IMR-90 (cell line): Measurements from ENCODE around the gene SNX11. TPM values are rescaled to one million over a fixed set of nuclear protein-coding genes. Genes with fewer than 3 reads are reported as not detected.

Experiments
- ATAC-seq: fragments of 200-7000 bp; cut with Tn5 transposase; 2 replicates; pipeline ENCODE4 v1.9.1; 2020; ENCODE audit warnings: low read depth, mild to moderate bottlenecking, moderate library complexity
- BruUV-seq: library from RNA; stranded (reverse); fragments of 400-500 nt; replicated peaks from 2 replicates; lab custom pipeline; 2021; lab: Mats Ljungman, UMichigan
- CTCF ChIA-PET: fragments of 300-600 bp; formaldehyde crosslinking; extraction: SDS; loops from one replicate; lab custom pipeline; 2021; ENCODE audit warnings: antibody characterized with exemption; lab: Yijun Ruan, JAX
- POLR2A ChIA-PET: fragments of 300-600 bp; sonication (Branson Sonifier 250); formaldehyde crosslinking; loops from one replicate; lab custom pipeline; 2022; ENCODE audit warnings: antibody characterized with exemption; ENCODE audit not compliant: unreplicated experiment; lab: Charles Lee
- DNase-seq: peaks from one replicate; pipeline ENCODE4 v3.0.0; 2013
- H2AFZ ChIP-seq: replicated peaks from 2 replicates; pipeline ENCODE3; 2013; ENCODE audit warnings: low read length, mild to moderate bottlenecking; ENCODE audit not compliant: poor library complexity
- H2AK5ac ChIP-seq: 2 replicates; pipeline ENCODE4 v1.6.1; 2013; ENCODE audit warnings: low read depth, low read length, inconsistent platforms
- H2AK9ac ChIP-seq: replicated peaks from 2 replicates; pipeline ENCODE3; 2013; ENCODE audit warnings: mild to moderate bottlenecking, low read depth, low read length, moderate library complexity; ENCODE audit not compliant: poor library complexity
- H2BK120ac ChIP-seq: 2 replicates; pipeline ENCODE4 v1.6.1; 2013; ENCODE audit warnings: low read depth, low read length, inconsistent platforms
- H2BK15ac ChIP-seq: 3 replicates; pipeline ENCODE4 v1.6.1; 2013; ENCODE audit warnings: low read depth, low read length, inconsistent platforms
- H2BK20ac ChIP-seq: 2 replicates; pipeline ENCODE4 v1.6.1; 2013; ENCODE audit warnings: low read depth, mild to moderate bottlenecking, inconsistent platforms, low read length, moderate library complexity
- H2BK5ac ChIP-seq: 2 replicates; pipeline ENCODE4 v1.6.1; 2013; ENCODE audit warnings: mild to moderate bottlenecking, low read depth, low read length, inconsistent platforms; ENCODE audit not compliant: poor library complexity, severe bottlenecking
- H3K14ac ChIP-seq: replicated peaks from 2 replicates; pipeline ENCODE4 v1.6.1; 2013; ENCODE audit warnings: low read depth, low read length, inconsistent platforms
- H3K18ac ChIP-seq: 2 replicates; pipeline ENCODE4 v1.6.1; 2013; ENCODE audit warnings: low read depth, low read length, control low read depth
- H3K23ac ChIP-seq: 2 replicates; pipeline ENCODE4 v1.6.1; 2013; ENCODE audit warnings: low read depth, low read length, inconsistent platforms
- H3K27ac ChIP-seq: 2 replicates; pipeline ENCODE4 v1.5.1; 2013; ENCODE audit warnings: mild to moderate bottlenecking, control low read depth, low read length; ENCODE audit not compliant: insufficient read depth
- H3K27me3 ChIP-seq: 2 replicates; pipeline ENCODE4 v1.6.1; 2013; ENCODE audit warnings: low read length; ENCODE audit not compliant: control insufficient read depth, insufficient read depth
- H3K36me3 ChIP-seq: 2 replicates; pipeline ENCODE4 v1.6.1; 2013; ENCODE audit warnings: low read length, mixed read lengths; ENCODE audit not compliant: control insufficient read depth, insufficient read depth
- H3K4ac ChIP-seq: 2 replicates; pipeline ENCODE4 v1.6.1; 2013; ENCODE audit warnings: low read depth, low read length, inconsistent platforms
- H3K4me1 ChIP-seq: 2 replicates; pipeline ENCODE4 v1.6.1; 2013; ENCODE audit warnings: low read length, mixed read lengths; ENCODE audit not compliant: control insufficient read depth, insufficient read depth
- H3K4me2 ChIP-seq: 2 replicates; pipeline ENCODE4 v1.6.1; 2013; ENCODE audit warnings: low read depth, mild to moderate bottlenecking, control low read depth, low read length, moderate library complexity
- H3K4me3 ChIP-seq: 2 replicates; pipeline ENCODE4 v1.5.1; 2013; ENCODE audit warnings: low read depth, mild to moderate bottlenecking, control low read depth, low read length, moderate library complexity; ENCODE audit not compliant: insufficient read depth
- H3K56ac ChIP-seq: 2 replicates; pipeline ENCODE4 v1.6.1; 2013; ENCODE audit warnings: low read length, inconsistent platforms; ENCODE audit not compliant: insufficient read depth; ENCODE audit errors: extremely low read depth
- H3K79me1 ChIP-seq, 2 experiments: 2 replicates each; pipeline ENCODE4 v1.6.1; 2013; ENCODE audit warnings: low read length in 2 of 2, inconsistent platforms in 1 of 2, low read depth in 1 of 2
- H3K9ac ChIP-seq: 2 replicates; pipeline ENCODE4 v1.6.1; 2013; ENCODE audit warnings: low read depth, low read length, control low read depth
- H3K9me1 ChIP-seq: 2 replicates; pipeline ENCODE4 v1.6.1; 2013; ENCODE audit warnings: low read length, inconsistent platforms; ENCODE audit not compliant: insufficient read depth
- H3K9me3 ChIP-seq: 2 replicates; pipeline ENCODE4 v1.6.1; 2013; ENCODE audit warnings: low read length; ENCODE audit not compliant: control insufficient read depth, insufficient read depth
- H4K20me1 ChIP-seq: 2 replicates; pipeline ENCODE4 v1.6.1; 2013; ENCODE audit warnings: low read length, inconsistent platforms; ENCODE audit not compliant: insufficient read depth
- H4K5ac ChIP-seq: 2 replicates; pipeline ENCODE4 v1.6.1; 2013; ENCODE audit warnings: mild to moderate bottlenecking, low read depth, low read length, control low read depth
- H4K8ac ChIP-seq, 2 experiments: 2 replicates each; pipeline ENCODE4 v1.6.1; 2013; ENCODE audit warnings: low read depth in 2 of 2, low read length in 2 of 2, control low read depth in 1 of 2, inconsistent platforms in 1 of 2
- H4K91ac ChIP-seq: 2 replicates; pipeline ENCODE4 v1.6.1; 2013; ENCODE audit warnings: low read depth, low read length, inconsistent platforms; ENCODE audit not compliant: insufficient read depth
- CEBPB ChIP-seq: IDR thresholded peaks from 2 replicates; pipeline ENCODE4 v1.6.1; 2012; ENCODE audit warnings: low read depth, low read length, improper control_type of control experiment
- CHD1 ChIP-seq: IDR thresholded peaks from 2 replicates; pipeline ENCODE4 v1.6.1; 2012; ENCODE audit warnings: low read depth, low read length, improper control_type of control experiment
- FOS ChIP-seq: fragments of 150-350 bp; IDR thresholded peaks from 2 replicates; pipeline ENCODE4 v1.6.1; 2016; ENCODE audit warnings: low read depth, low read length
- MAFK ChIP-seq: IDR thresholded peaks from 2 replicates; pipeline ENCODE4 v1.6.1; 2012; ENCODE audit warnings: low read depth, low read length, improper control_type of control experiment
- MAZ ChIP-seq: IDR thresholded peaks from 2 replicates; pipeline ENCODE4 v1.6.1; 2012; ENCODE audit warnings: low read depth, mild to moderate bottlenecking, low read length, improper control_type of control experiment, moderate library complexity, borderline replicate concordance
- MXI1 ChIP-seq: IDR thresholded peaks from 2 replicates; pipeline ENCODE4 v1.6.1; 2012; ENCODE audit warnings: low read depth, mild to moderate bottlenecking, low read length, moderate library complexity, borderline replicate concordance
- NFE2L2 ChIP-seq: fragments of 150-350 bp; IDR thresholded peaks from 2 replicates; pipeline ENCODE4 v1.6.1; 2016; ENCODE audit warnings: low read depth, mild to moderate bottlenecking, low read length
- POLR2A ChIP-seq: IDR thresholded peaks from 2 replicates; pipeline ENCODE4 v1.6.1; 2012; ENCODE audit warnings: mild to moderate bottlenecking, low read depth, low read length
- RAD21 ChIP-seq: IDR thresholded peaks from 2 replicates; pipeline ENCODE4 v1.6.1; 2012; ENCODE audit warnings: low read length, improper control_type of control experiment
- RCOR1 ChIP-seq: IDR thresholded peaks from 2 replicates; pipeline ENCODE4 v1.6.1; 2012; ENCODE audit warnings: mild to moderate bottlenecking, low read length, improper control_type of control experiment; ENCODE audit not compliant: insufficient replicate concordance
- RFX5 ChIP-seq: IDR thresholded peaks from 2 replicates; pipeline ENCODE4 v1.8.0; 2012; ENCODE audit warnings: low read depth, mild to moderate bottlenecking, low read length, moderate library complexity
- SMC3 ChIP-seq: fragments of 150-350 bp; IDR thresholded peaks from 2 replicates; pipeline ENCODE4 v1.6.1; 2016; ENCODE audit warnings: low read depth, mild to moderate bottlenecking, antibody characterized with exemption, low read length, moderate library complexity
- WGBS, 2 experiments: methylation state at CpG; one replicate each; pipeline versions ENCODE4 v1.1.5 to v1.1.7; 2013; ENCODE audit warnings: missing lambda C conversion rate in 2 of 2; ENCODE audit not compliant: insufficient read length in 1 of 2; ENCODE audit errors: extremely low coverage in 2 of 2; 5-methylcytosine and 5-hydroxymethylcytosine counted together
- dilution Hi-C: fragments of 300-500 bp; cut with HindIII; formaldehyde crosslinking; loops from one replicate; pipeline ENCODE4 v1.14.3; 2018; ENCODE audit warnings: low sequenced_read_pairs; ENCODE audit not compliant: unreplicated experiment
- in situ Hi-C: fragments of 300-500 bp; cut with MboI; formaldehyde crosslinking; loops from 3 replicates; pipeline ENCODE4 v1.14.3; 2019; ENCODE audit warnings: low sequenced_read_pairs, inconsistent platforms, mixed read lengths
- intact Hi-C: fragments of 100-400 bp; cut with micrococcal nuclease; formaldehyde crosslinking; loops from 2 replicates; pipeline ENCODE4 v1.10.0; 2022
- polyA plus RNA-seq, 3 experiments: library from polyadenylated mRNA; depleted of rRNA; stranded (reverse); fragments of >200 nt; gene quantifications; 2 replicates each; pipeline ENCODE4 v1.2.3, GENCODE V29; 2012; ENCODE audit warnings: low replicate concordance in 1 of 3
- total RNA-seq: library from RNA; depleted of rRNA; stranded (reverse); fragments of >200 nt; gene quantifications from 2 replicates; pipeline ENCODE4 v1.2.3, GENCODE V29; 2012
- TF ChIP-seq, protein P1 (sequence below): fragments of 150-350 bp; IDR thresholded peaks from 2 replicates; pipeline ENCODE4 v1.6.1; 2016; ENCODE audit warnings: low read depth, mild to moderate bottlenecking, low read length, moderate library complexity, borderline replicate concordance
- TF ChIP-seq, protein P2 (sequence below): conservative IDR thresholded peaks from 2 replicates; pipeline ENCODE4 v1.5.1; 2012; ENCODE audit warnings: mild to moderate bottlenecking, low read depth, low read length, improper control_type of control experiment
- TF ChIP-seq, protein P3 (sequence below): fragments of 150-350 bp; IDR thresholded peaks from 2 replicates; pipeline ENCODE4 v1.6.1; 2017; ENCODE audit warnings: mild to moderate bottlenecking, antibody characterized with exemption, low read length, low read depth

Gene SNX11
- total and polyA plus RNA-seq, 2 of the 4 experiments (the other 2 are of a cell fraction), result 14.7 to 16.9 TPM

DNA sequence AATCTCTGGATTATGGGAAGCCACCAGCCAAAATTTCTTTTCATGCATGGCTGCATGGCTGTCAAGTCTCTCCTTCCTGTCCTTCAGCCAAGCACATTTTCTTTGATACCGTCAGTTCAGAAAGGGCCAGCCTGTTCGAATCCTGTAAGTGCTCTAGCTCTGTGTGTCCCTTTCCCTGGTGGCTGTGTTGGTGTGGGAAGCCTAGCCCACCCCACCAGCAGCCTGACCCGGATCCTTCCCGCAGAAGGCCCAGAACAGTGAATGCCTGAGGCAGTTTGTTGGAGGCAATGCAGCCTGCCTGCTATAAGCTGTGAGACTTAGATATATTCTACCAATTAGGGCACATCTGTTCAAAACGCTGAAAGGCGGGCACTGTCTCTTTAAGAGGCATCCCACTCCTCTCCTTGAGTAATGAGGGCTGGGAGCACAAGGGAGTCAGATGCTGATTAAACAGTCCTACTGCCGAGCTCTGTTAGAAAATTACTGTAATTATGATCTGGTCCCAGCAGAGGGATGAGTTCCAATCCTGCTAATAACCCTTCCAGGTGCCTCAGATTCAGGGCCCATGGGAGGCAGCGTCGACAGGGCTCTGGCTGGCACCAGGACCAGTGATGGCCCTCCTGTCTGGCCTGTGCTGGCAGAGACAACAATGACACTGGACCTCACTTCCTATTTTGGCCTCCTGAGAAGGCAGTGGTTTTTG, 18.4 kb downstream of the SNX11 start:
- Histone ChIP-seq H3K27me3 (0 out of 2 replicates have a peak, but pooled peaks cover 3% of the 10 kb centered on the region), H4K91ac (no peak overlapping the region), H3K4me2 (no peak overlapping the region), H2AK9ac (no peak overlapping the region), H3K23ac (no peak overlapping the region), H3K56ac (no peak overlapping the region), H3K14ac (no peak overlapping the region), H2AK5ac (no peak overlapping the region), H3K4me1 (no peaks in the 10 kb centered on the region), H3K9me3 (no peaks in the 10 kb centered on the region), H2BK15ac (no peak overlapping the region), H2BK120ac (no peak overlapping the region), H3K27ac (no peak overlapping the region), H4K20me1 (no peaks in the 10 kb centered on the region), H3K4ac (no peak overlapping the region), H3K4me3 (no peak overlapping the region), H4K8ac (no peak overlapping the region), H3K18ac (no peak overlapping the region), H3K36me3 (peaks cover 23% of the 10 kb centered on the region), H2BK20ac (no peak overlapping the region), H4K5ac (no peak overlapping the region), H2BK5ac (no peak overlapping the region), H3K79me1 (no peaks in the 10 kb centered on the region), H2AFZ (no peak overlapping the region), H3K9ac (no peak overlapping the region), H3K9me1 (no peaks in the 10 kb centered on the region)
- in situ Hi-C loops, result loop anchor here (5.0 kb wide), 1 partner anchor 99 kb away; no protein-coding TSS in a partner anchor
- intact Hi-C loops, result no loop called here
- dilution Hi-C loops, result no loop called here
- BruUV-seq, result no TSS peak
- ChIA-PET POLR2A (interaction anchor here (0.6 kb wide), 1 partner anchor 438 kb away, joined by 3 read pairs; no protein-coding TSS in a partner anchor), CTCF (interaction anchor here (0.8 kb wide), 1 partner anchor 99 kb away, joined by 3 read pairs; no protein-coding TSS in a partner anchor)
- DNase-seq, result no peak
- no CpG with 5 or more reads among the region's 9 CpGs for WGBS, 2 experiments
- ATAC-seq, result no peak
- TF ChIP-seq RCOR1 (no peak), SMC3 (no peak), MAZ (no peak), MXI1 (no peak), RFX5 (no peak), NFE2L2 (no peak), MAFK (no peak), POLR2A (no peak), RAD21 (no peak), CEBPB (no peak), CHD1 (no peak), FOS (no peak)
- TF ChIP-seq, protein P1, sequence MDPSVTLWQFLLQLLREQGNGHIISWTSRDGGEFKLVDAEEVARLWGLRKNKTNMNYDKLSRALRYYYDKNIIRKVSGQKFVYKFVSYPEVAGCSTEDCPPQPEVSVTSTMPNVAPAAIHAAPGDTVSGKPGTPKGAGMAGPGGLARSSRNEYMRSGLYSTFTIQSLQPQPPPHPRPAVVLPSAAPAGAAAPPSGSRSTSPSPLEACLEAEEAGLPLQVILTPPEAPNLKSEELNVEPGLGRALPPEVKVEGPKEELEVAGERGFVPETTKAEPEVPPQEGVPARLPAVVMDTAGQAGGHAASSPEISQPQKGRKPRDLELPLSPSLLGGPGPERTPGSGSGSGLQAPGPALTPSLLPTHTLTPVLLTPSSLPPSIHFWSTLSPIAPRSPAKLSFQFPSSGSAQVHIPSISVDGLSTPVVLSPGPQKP, result no peak
- TF ChIP-seq, protein P2, sequence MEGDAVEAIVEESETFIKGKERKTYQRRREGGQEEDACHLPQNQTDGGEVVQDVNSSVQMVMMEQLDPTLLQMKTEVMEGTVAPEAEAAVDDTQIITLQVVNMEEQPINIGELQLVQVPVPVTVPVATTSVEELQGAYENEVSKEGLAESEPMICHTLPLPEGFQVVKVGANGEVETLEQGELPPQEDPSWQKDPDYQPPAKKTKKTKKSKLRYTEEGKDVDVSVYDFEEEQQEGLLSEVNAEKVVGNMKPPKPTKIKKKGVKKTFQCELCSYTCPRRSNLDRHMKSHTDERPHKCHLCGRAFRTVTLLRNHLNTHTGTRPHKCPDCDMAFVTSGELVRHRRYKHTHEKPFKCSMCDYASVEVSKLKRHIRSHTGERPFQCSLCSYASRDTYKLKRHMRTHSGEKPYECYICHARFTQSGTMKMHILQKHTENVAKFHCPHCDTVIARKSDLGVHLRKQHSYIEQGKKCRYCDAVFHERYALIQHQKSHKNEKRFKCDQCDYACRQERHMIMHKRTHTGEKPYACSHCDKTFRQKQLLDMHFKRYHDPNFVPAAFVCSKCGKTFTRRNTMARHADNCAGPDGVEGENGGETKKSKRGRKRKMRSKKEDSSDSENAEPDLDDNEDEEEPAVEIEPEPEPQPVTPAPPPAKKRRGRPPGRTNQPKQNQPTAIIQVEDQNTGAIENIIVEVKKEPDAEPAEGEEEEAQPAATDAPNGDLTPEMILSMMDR, result no peak
- TF ChIP-seq, protein P3, sequence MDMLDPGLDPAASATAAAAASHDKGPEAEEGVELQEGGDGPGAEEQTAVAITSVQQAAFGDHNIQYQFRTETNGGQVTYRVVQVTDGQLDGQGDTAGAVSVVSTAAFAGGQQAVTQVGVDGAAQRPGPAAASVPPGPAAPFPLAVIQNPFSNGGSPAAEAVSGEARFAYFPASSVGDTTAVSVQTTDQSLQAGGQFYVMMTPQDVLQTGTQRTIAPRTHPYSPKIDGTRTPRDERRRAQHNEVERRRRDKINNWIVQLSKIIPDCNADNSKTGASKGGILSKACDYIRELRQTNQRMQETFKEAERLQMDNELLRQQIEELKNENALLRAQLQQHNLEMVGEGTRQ, result no peak
